Gastrocnemius medialis (tissue), 4 donors: ENCODE data around the gene TTLL5. TPM values are rescaled to one million over a fixed set of nuclear protein-coding genes. Genes with fewer than 3 reads are reported as not detected.

Source experiments
- ATAC-seq, 2 donors: fragments of 150-250 bp; one replicate each; pipeline ENCODE4 v1.9.1; 2016
- DNase-seq, 2 donors: peaks; one replicate each; pipeline ENCODE4 v3.0.0-alpha.2; 2019
- H3K27ac ChIP-seq, 4 donors: fragments of 200-600 bp; sonication (generic); 1 replicate in 1 of 4; 2 replicates in 3 of 4; pipeline ENCODE4 v1.5.1; 2016 to 2018; ENCODE audit warnings: mild to moderate bottlenecking in 2 of 4, moderate library complexity in 1 of 4
- H3K27me3 ChIP-seq, 3 donors: fragments of 200-600 bp; sonication (generic) in 2 of 3; 1 replicate in 1 of 3; 2 replicates in 2 of 3; pipeline versions ENCODE4 v1.5.1 to v1.6.0; 2016 to 2019; ENCODE audit warnings: mild to moderate bottlenecking in 1 of 3, moderate library complexity in 1 of 3
- H3K36me3 ChIP-seq, 2 donors: fragments of 200-600 bp; sonication (generic) in 1 of 2; one replicate each; pipeline ENCODE4 v1.5.1; 2017 to 2018
- H3K4me1 ChIP-seq, 2 donors: fragments of 200-600 bp; sonication (generic) in 1 of 2; one replicate each; pipeline ENCODE4 v1.5.1; 2016 to 2017; ENCODE audit warnings: mild to moderate bottlenecking in 2 of 2
- H3K4me3 ChIP-seq, 4 donors: fragments of 200-600 bp; sonication (generic) in 3 of 4; 1 replicate in 1 of 4; 2 replicates in 3 of 4; pipeline ENCODE4 v1.5.1; 2016 to 2019; ENCODE audit warnings: mild to moderate bottlenecking in 2 of 4
- H3K9me3 ChIP-seq, 3 donors: fragments of 200-600 bp; sonication (generic) in 2 of 3; 1 replicate in 1 of 3; 2 replicates in 2 of 3; pipeline ENCODE4 v1.5.1; 2016 to 2019
- CTCF ChIP-seq, 5 experiments: fragments of 450-650 bp in 3 of 5; fragments of 200-600 bp in 2 of 5; sonication (generic) in 2 of 5; IDR thresholded peaks in 4 of 5; conservative IDR thresholded peaks in 1 of 5; 1 replicate in 4 of 5; 2 replicates in 1 of 5; pipeline ENCODE4 v1.5.1; 2016 to 2019; ENCODE audit warnings: antibody characterized with exemption in 5 of 5, mild to moderate bottlenecking in 3 of 5, moderate library complexity in 3 of 5
- POLR2A ChIP-seq, 2 donors: fragments of 450-650 bp; IDR thresholded peaks; one replicate each; pipeline ENCODE4 v1.6.1; 2017; ENCODE audit warnings: antibody characterized with exemption in 2 of 2, mild to moderate bottlenecking in 2 of 2, moderate library complexity in 2 of 2
- in situ Hi-C, 4 donors: fragments of 200-750 bp; cut with MboI; loops; one replicate each; pipeline versions ENCODE4 v1.15.0 to v1.8.0; 2017; ENCODE audit warnings: low sequenced_read_pairs in 4 of 4
- intact Hi-C: fragments of 100-400 bp; cut with DNase I; formaldehyde crosslinking; loops from one replicate; pipeline ENCODE4 v1.15.1; 2023; ENCODE audit warnings: low total_unique reads
- total RNA-seq, 4 donors: library from RNA; depleted of rRNA; stranded (reverse); fragments of >200 nt; gene quantifications; one replicate each; pipeline versions ENCODE4 v1.1.0 to v1.2.3, GENCODE V29; 2016

TTLL5 gene
- total RNA-seq, 4 donors from 2014 or later = 9.1 to 36.0 (median 16.4) TPM

- ATAC-seq = peak in 1 of 2 donors; percentile 24
- in situ Hi-C loops = no loop called here
- intact Hi-C loops = no loop called here
- no peak for TF ChIP-seq POLR2A (IDR thresholded peaks at IDR 0.05)
- TF ChIP-seq CTCF (IDR thresholded peaks at IDR 0.05 in 4 of 5, conservative IDR thresholded peaks at IDR 0.05 in 1 of 5) = no peak
- Histone ChIP-seq H3K4me3 (no peak overlapping the region), H3K9me3 (no peaks in the 10 kb centered on the region), H3K27ac (peak overlapping the region in 3 of 4 donors; percentile 14 to 46 (median 41)), H3K4me1 (peaks cover 10 to 15% of the 10 kb centered on the region in 2 donors), H3K27me3 (no peaks in the 10 kb centered on the region), H3K36me3 (peaks cover 0 to 28% of the 10 kb centered on the region in 2 donors)
- peak in 1 of 2 donors; percentile 40 for DNase-seq
Observed at GRCh38 chr14:75968456-75968855, 307.4 kb downstream of the TTLL5 start.

- TF ChIP-seq POLR2A (IDR thresholded peaks at IDR 0.05) = no peak
- TF ChIP-seq CTCF (IDR thresholded peaks at IDR 0.05 in 4 of 5, conservative IDR thresholded peaks at IDR 0.05 in 1 of 5) = no peak
- in situ Hi-C loops (no loop called here), intact Hi-C loops (no loop called here)
- Histone ChIP-seq H3K27ac (peak overlapping the region in 2 of 4 donors; percentile 41 to 46), H3K9me3 (no peaks in the 10 kb centered on the region), H3K27me3 (no peaks in the 10 kb centered on the region), H3K36me3 (peaks cover 0 to 22% of the 10 kb centered on the region in 2 donors), H3K4me3 (no peak overlapping the region), H3K4me1 (peaks cover 10 to 17% of the 10 kb centered on the region in 2 donors)
- ATAC-seq = no peak
- no peak for DNase-seq
Observed at GRCh38 chr14:75969126-75969525, 308.1 kb downstream of the TTLL5 start.

GRCh38 chr14:75969891-75970290 lies 308.8 kb downstream of the TTLL5 start:
- ATAC-seq (peak in 1 of 2 donors; percentile 54), DNase-seq (peak in 1 of 2 donors; percentile 42)
- peaks cover 0 to 14% of the 10 kb centered on the region in 2 donors for H3K36me3 ChIP-seq
- H3K27ac ChIP-seq = peak overlapping the region in 2 of 4 donors; percentile 6 to 46
- no peaks in the 10 kb centered on the region for H3K9me3 ChIP-seq
- no peak overlapping the region for H3K4me3 ChIP-seq
- intact Hi-C loops = no loop called here
- peaks cover 10 to 17% of the 10 kb centered on the region in 2 donors for H3K4me1 ChIP-seq
- no peaks in the 10 kb centered on the region for H3K27me3 ChIP-seq
- in situ Hi-C loops = loop anchor here in 1 of 4 donors (10.0 kb wide), 1 partner anchor 65 kb away; no protein-coding TSS in a partner anchor
- TF ChIP-seq POLR2A (IDR thresholded peaks at IDR 0.05) (no peak), CTCF (IDR thresholded peaks at IDR 0.05 in 4 of 5, conservative IDR thresholded peaks at IDR 0.05 in 1 of 5) (no peak)

- TF ChIP-seq POLR2A (IDR thresholded peaks at IDR 0.05) (no peak), CTCF (IDR thresholded peaks at IDR 0.05 in 4 of 5, conservative IDR thresholded peaks at IDR 0.05 in 1 of 5) (no peak)
- H3K4me1 ChIP-seq = peaks cover 10 to 17% of the 10 kb centered on the region in 2 donors
- in situ Hi-C loops = loop anchor here in 1 of 4 donors (10.0 kb wide), 1 partner anchor 66 kb away; no protein-coding TSS in a partner anchor
- H3K9me3 ChIP-seq = no peaks in the 10 kb centered on the region
- no peak overlapping the region for H3K27ac ChIP-seq
- ATAC-seq (no peak), DNase-seq (no peak)
- peaks cover 0 to 5% of the 10 kb centered on the region in 2 donors for H3K36me3 ChIP-seq
- intact Hi-C loops = no loop called here
- H3K4me3 ChIP-seq = no peak overlapping the region
- H3K27me3 ChIP-seq = no peaks in the 10 kb centered on the region
Observed at GRCh38 chr14:75970989-75971388, 309.9 kb downstream of the TTLL5 start.
